Measurements from ENCODE around the gene RPRML.

The RPRML gene

DNA sequence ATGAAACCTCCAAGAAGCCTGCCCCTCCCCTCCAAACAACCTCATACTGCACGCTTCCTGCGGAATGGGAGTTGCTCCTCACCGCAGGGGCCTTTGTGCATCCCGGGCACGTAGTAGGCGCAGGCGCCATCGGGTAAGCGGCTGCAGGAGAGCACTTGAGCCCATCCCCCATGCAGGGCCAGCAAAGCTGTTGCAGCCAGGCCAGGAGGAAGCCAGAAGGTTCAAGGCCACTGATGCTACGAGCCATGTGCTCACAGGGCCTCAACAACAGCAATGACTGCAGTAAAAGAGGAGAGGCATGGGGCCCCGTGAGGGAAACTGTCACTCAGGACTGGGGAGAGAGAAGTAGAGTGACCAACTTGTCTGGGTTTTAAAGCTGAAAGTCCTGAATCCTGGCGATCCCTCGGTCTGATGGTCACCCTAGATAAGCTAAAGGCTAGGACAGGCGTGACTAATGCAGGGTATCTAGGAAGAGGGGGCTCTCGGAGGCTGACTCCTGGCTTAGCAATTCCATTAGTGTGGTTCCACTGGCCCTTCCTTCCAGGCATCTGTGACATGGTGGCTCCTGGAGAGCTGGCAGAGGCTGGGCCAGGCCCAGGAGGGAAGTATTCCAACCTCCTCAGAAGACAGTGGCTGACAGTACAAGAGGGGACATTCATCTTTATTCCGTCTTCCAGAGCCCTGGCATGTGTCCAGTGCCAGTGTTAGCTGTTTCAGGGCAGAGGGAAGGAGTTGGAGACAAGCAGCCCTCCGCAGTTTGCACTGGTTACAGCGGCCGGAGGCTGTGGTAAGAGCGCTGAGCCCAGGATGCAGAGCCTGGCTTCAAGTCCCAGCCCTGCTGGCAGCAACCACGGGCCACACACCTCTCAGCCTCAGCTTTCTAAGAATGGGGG lies 35.3 kb downstream of the RPRML start:
- DNase-seq: peak in 1 of 2 donors; percentile 8

DNA sequence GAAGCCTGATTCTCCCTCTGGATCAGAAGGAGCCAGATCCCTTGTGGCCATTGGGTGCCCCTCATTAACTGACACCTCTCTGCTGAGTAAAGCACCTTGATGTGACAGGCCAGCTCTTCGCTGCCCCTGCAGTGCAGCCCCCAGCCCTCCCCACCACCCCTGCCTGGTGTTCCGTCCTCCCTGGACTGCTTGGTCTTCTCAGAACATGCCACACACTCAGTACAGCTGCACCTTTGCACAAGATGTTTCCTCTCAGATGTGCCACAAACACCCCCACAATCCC lies 35.9 kb downstream of the RPRML start:
- no peak for DNase-seq

DNA sequence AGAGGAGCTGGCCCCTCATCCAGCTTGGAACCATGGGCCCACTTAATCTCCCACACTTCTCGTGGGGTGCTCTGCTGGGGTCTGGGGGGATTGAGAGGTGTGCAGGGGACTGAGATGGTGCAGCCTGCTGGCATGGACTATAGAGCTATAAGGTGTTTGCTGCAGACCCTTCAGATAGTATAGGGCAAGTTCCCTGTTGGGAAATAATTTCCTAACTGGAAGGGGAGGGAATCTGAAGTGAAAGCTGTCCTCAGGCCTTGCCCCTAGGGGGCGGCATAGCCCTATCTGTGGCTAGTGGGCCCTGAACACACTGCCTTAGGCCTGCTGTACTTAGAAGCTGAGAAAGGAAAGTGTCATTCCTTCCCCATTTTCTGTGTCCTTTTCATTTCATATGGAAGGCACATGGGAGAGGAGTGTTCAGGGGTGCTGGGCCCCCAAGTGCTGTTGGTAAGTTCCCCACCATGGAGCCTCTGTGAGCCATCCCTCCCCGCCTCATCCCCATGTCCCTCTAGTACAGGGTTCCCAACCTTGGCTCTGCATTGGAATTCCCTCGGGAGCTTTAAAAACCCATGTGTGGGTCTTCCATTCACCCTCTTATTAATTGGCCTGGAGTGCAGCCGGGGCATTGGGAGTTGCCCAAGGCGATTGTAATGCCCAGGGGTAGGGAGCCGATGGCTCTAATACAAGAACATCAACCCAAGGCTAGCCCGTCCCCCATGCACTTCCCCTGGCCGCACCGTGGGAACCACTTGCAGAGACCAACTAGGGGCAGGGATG lies 36.4 kb downstream of the RPRML start:
- DNase-seq: peak; percentile 61 to 71

DNA sequence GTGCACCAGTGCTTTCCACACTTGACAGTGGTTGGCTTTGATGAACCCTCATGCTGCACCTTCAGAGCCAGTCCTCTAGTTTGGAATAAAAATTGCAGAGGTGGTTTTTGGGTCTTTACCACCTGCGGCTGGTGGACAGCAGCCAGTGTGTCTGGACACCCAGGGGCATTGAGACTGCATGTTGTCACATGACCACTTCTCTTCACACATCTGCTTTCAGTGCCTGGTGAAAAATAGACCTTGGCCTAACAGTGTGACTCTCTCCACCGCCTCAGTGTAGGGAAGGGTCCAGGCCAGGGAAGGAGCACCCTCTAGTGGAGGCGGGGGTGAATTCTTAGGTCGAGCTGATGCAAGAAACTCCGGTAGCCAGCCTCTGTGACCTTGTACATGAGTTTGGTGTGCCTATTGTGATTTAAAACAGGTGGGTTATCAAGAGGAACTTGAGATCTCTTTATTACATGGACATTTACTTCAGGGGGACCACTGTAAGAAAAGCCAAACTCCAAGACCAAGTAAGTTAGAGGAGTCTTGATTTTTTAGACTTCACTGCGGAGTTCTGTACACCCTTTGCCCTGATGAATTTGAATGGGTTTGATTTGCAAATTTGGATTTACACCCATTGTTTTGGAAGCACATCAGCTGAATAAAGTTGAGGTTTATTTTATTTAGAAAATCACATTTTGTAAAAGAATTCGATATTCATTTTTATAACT lies 38.2 kb downstream of the RPRML start:
- peak; percentile 69 to 74 for DNase-seq

DNA sequence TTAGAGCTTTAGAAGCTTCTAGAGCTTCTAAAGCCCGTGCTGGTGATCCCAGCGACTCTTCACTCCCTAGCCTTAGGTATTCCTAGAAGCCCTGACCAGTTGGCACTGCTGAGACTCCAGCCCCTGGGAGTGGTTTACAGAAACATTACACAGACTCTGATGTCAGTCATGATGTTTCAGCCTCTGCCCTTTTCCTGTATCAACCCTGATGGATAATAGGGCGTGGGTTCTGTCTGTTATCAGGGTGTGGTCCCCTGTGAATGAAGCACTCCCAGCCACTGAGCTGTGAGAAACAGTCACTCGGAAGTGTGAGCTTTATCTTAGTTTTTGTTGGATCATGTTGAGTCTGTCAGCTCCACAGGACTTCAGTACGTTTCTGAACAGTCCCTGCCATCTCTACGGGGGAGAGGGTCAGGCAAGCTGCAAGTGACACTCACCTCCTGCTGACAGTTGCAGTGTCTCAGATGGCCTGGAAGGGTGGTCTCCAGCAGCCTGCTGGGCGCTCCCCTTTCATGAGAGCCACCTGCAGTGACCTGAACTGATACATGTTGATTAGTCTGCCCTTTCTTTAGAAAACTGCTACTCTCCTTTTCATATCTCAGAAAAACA lies 43.3 kb downstream of the RPRML start:
- no peak for DNase-seq

DNA sequence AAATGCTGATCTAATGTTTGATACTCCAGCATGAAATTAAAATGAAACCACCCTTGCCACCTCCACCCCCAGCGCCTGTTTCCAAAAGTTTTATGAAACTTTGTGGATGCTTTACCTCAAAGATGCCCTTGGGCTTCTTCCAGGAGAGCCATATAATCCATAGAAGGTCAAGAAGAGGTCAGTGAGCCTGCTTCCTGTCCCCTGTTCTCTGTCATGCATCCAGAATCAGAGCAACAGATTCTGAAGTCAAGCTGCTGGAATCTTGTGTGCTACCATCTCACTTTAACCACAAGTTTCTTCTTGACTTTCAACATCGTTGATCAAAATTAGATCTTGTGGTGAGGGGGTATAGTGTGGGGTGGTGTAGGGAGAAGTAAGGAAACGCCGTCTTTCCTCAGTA lies 47.5 kb downstream of the RPRML start:
- no peak for DNase-seq

DNA sequence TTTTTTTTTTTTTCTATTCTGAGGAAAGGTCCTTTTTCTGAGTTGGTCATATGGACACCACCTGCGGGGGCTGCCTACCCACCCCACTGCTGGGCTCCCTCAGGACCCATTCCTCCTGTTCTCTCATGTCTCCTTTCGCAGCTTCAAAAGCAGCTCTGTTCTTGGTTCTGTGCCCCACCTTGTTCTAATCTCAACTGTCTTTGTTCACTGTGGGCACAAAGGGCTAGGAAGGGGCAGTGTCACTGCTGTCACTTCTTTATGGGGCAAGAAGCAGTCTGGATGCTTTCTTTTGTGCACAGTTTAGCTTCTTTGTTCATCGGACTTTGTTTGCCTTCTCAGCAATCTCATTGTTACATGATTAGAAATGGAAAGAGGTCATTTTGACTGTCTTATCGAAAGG lies 49.0 kb downstream of the RPRML start:
- no peak for DNase-seq

DNA sequence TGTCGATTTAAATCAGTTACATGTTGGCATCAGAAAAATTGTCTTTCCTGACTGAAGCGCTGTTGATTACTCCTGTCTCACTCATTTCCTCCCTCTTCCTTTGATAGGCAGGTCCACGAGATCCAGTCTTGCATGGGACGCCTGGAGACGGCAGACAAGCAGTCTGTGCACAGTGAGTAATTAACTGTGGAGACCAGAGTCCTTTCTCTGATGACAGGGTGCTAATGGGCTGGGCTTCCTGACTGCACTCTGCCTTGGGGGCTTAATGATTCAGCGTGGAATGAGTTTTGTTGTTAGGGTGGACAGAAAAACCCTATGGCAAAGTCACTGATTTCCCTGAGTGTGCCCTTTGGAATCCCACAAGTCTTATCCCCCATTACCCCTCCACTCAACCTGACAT lies 49.6 kb downstream of the RPRML start:
- no peak for DNase-seq

DNA sequence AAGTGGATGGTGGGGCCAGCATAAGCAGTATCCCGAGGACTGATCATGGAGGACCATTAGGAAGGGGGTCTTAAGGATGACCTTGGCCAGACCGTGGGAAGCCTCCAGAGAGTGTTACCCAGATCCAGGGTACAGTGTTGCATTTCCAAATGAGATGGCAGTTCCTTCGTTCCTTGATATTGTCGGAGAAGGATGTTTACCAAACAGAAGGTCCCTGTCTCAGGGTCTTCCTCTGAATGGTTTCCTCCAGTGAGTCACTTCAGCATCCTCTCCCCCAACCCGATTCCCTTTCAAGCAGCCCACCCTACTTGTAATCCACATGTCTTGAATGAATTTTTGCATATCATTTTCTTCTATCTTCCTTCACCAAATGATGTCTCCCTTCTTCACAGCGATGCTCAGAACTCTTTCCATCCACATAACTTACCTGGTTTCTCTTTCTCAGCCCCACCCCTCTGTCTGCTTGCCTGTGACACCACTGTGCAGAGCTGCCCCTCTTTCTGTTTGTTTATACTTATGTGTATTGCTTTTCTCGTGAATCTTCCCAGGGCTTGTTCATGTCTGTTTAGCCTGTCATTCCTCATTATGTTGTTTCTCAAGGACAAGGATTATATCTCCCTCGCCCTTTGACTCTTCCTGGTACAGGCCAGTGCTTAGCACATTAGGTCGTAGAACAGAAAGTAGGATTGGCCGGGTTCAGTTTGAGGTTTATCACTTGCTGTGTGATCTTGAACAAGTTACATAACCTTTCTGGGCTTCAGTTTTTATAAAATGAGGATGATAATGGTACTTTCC lies 50.4 kb downstream of the RPRML start:
- DNase-seq: no peak
